ENCODE measurements around the gene CFAP298. TPM values are rescaled to one million over a fixed set of nuclear protein-coding genes. Genes with fewer than 3 reads are reported as not detected.

The CFAP298 gene
- total and polyA plus RNA-seq, 2 donors (not counting 1 experiment from before 2014, with no cell fraction given), result 22.0 to 29.2 TPM

DNA sequence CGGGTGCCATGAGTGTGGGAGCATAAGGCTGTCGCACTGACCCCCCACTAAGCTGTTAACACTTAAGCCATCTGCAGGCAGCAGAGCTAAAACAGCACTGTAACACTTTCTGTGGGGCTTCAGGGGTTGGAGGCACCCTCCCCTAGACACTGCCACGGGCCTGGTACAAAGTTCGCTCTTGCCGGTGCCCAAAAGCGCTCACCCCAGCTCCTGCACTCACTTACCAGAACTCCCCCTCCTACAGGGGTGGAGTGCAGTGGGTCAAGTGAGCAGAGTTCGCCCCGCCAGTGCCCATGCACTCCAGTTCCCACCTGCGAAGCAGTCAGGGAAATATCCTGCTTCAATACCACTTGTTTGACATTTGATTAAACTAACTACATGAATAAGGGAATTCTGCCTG lies 46.3 kb upstream of the CFAP298 start:
- WGBS (ENCODE audit: insufficient coverage), result 93% methylated on average over 3 of the region's 9 CpGs
- Mint-ChIP-seq H3K4me3 (no peak overlapping the region), H3K27ac (no peak overlapping the region), H3K27me3 (no peaks in the 10 kb centered on the region), H3K4me1 (no peaks in the 10 kb centered on the region), H3K9me3 (ENCODE audit: insufficient read depth) (peaks cover 10% of the 10 kb centered on the region)
- no peak overlapping the region for H3K27ac ChIP-seq (ENCODE audit: low read length in 2 of 2)
- intact Hi-C loops (cut with micrococcal nuclease), result no loop called here
- H4K20me1 ChIP-seq (ENCODE audit: control insufficient read depth, insufficient read depth, low read length, poor library complexity, severe bottlenecking), result no peaks in the 10 kb centered on the region
- no peak overlapping the region for H2AFZ ChIP-seq (ENCODE audit: insufficient read depth, low read depth, low read length, poor library complexity, severe bottlenecking)
- no peak for DNase-seq
- no peaks in the 10 kb centered on the region for H3K79me2 ChIP-seq (ENCODE audit: control insufficient read depth, insufficient read depth, low read length)
- H3K4me1 ChIP-seq (ENCODE audit: control insufficient read depth in 2 of 2, insufficient read depth in 2 of 2, low read length in 2 of 2), result no peaks in the 10 kb centered on the region
- H3K9ac ChIP-seq (ENCODE audit: low read length), result no peak overlapping the region
- H3K27me3 ChIP-seq (replicated peaks in 1 of 4; ENCODE audit: control extremely low read depth in 1 of 4, control insufficient read depth in 3 of 4, insufficient read depth in 4 of 4, low read length in 3 of 4), result no peaks in the 10 kb centered on the region
- ATAC-seq (ENCODE audit: low read depth), result no peak
- no peak overlapping the region for H3K4me3 ChIP-seq (ENCODE audit: control extremely low read depth in 1 of 5, extremely low read depth in 1 of 5, insufficient read depth in 1 of 5, low read depth in 2 of 5, low read length in 4 of 5)
- TF ChIP-seq, protein P1, sequence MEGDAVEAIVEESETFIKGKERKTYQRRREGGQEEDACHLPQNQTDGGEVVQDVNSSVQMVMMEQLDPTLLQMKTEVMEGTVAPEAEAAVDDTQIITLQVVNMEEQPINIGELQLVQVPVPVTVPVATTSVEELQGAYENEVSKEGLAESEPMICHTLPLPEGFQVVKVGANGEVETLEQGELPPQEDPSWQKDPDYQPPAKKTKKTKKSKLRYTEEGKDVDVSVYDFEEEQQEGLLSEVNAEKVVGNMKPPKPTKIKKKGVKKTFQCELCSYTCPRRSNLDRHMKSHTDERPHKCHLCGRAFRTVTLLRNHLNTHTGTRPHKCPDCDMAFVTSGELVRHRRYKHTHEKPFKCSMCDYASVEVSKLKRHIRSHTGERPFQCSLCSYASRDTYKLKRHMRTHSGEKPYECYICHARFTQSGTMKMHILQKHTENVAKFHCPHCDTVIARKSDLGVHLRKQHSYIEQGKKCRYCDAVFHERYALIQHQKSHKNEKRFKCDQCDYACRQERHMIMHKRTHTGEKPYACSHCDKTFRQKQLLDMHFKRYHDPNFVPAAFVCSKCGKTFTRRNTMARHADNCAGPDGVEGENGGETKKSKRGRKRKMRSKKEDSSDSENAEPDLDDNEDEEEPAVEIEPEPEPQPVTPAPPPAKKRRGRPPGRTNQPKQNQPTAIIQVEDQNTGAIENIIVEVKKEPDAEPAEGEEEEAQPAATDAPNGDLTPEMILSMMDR (IDR thresholded peaks at IDR 0.05), result no peak
- TF ChIP-seq EZH2 (IDR thresholded peaks at IDR 0.05; ENCODE audit: borderline replicate concordance, insufficient read depth, low read depth, low read length, poor library complexity, severe bottlenecking), result no peak
- ChIA-PET POLR2A (no interaction called here), CTCF (interaction anchor here (3.8 kb wide), 1 partner anchor 168 kb away, joined by 24 read pairs; no protein-coding TSS in a partner anchor)
- H3K36me3 ChIP-seq (replicated peaks in 1 of 2; ENCODE audit: control extremely low read depth in 1 of 2, control insufficient read depth in 1 of 2, extremely low read depth in 1 of 2, insufficient read depth in 2 of 2, low read length in 1 of 2), result peaks cover 6 to 8% of the 10 kb centered on the region in 2 experiments
- no peak overlapping the region for H3K4me2 ChIP-seq (replicated peaks; ENCODE audit: low read depth, low read length, poor library complexity, severe bottlenecking)
- peaks cover 0 to 27% (median 3%) of the 10 kb centered on the region in 3 donors for H3K9me3 ChIP-seq (ENCODE audit: control extremely low read depth in 1 of 3, control insufficient read depth in 2 of 3, insufficient read depth in 1 of 3, low read length in 2 of 3)

DNA sequence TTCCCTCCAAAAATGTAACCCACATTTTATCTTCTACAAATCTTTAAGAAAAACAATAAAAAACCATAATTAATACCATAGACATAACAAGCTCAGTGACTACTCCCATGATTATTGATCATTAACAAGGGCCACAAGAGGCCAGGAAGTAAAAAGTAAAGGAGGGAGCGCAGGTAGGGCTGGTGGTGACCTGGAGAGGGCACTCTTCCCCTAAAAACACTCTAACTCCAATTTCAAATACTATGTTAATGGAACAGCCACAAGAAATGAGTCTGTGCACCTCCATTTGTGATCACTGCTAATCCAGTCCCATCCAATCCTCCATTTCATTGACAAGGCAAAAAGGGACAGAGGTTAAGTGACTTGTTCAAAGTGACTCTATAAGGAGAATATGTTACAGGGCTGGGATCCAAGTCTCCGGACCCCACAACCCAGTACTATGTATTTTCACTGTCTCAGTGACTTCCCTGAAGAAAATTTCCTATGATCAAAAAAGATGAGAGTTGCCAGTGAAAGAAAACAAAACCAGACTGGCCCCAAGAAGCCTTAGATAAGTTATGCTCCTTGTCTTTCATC lies 41.2 kb upstream of the CFAP298 start:
- 86% methylated on average over 1 of the region's 2 CpGs for WGBS (ENCODE audit: insufficient coverage)
- ATAC-seq (ENCODE audit: low read depth) (peak; percentile 39), DNase-seq (peak; percentile 56)
- Histone ChIP-seq H3K79me2 (ENCODE audit: control insufficient read depth, insufficient read depth, low read length) (no peaks in the 10 kb centered on the region), H3K9ac (ENCODE audit: low read length) (no peak overlapping the region), H2AFZ (ENCODE audit: insufficient read depth, low read depth, low read length, poor library complexity, severe bottlenecking) (no peak overlapping the region), H3K4me3 (ENCODE audit: control extremely low read depth in 1 of 5, extremely low read depth in 1 of 5, insufficient read depth in 1 of 5, low read depth in 2 of 5, low read length in 4 of 5) (no peak overlapping the region), H3K9me3 (ENCODE audit: control extremely low read depth in 1 of 3, control insufficient read depth in 2 of 3, insufficient read depth in 1 of 3, low read length in 2 of 3) (peaks cover 0 to 6% (median 0%) of the 10 kb centered on the region in 3 donors), H3K4me1 (ENCODE audit: control insufficient read depth in 2 of 2, insufficient read depth in 2 of 2, low read length in 2 of 2) (no peaks in the 10 kb centered on the region), H3K4me2 (replicated peaks; ENCODE audit: low read depth, low read length, poor library complexity, severe bottlenecking) (no peak overlapping the region), H4K20me1 (ENCODE audit: control insufficient read depth, insufficient read depth, low read length, poor library complexity, severe bottlenecking) (no peaks in the 10 kb centered on the region), H3K36me3 (replicated peaks in 1 of 2; ENCODE audit: control extremely low read depth in 1 of 2, control insufficient read depth in 1 of 2, extremely low read depth in 1 of 2, insufficient read depth in 2 of 2, low read length in 1 of 2) (peaks cover 2 to 8% of the 10 kb centered on the region in 2 experiments), H3K27me3 (replicated peaks in 1 of 4; ENCODE audit: control extremely low read depth in 1 of 4, control insufficient read depth in 3 of 4, insufficient read depth in 4 of 4, low read length in 3 of 4) (no peaks in the 10 kb centered on the region), H3K27ac (ENCODE audit: low read length in 2 of 2) (no peak overlapping the region)
- Mint-ChIP-seq H3K27me3 (no peaks in the 10 kb centered on the region), H3K27ac (no peak overlapping the region), H3K4me1 (no peaks in the 10 kb centered on the region), H3K9me3 (ENCODE audit: insufficient read depth) (no peaks in the 10 kb centered on the region), H3K4me3 (no peak overlapping the region)
- ChIA-PET POLR2A (no interaction called here), CTCF (interaction anchor here (0.5 to 4.0 kb wide), 12 partner anchors 25 to 783 kb away, joined by 3 to 25 read pairs (median 3); no protein-coding TSS in a partner anchor)
- intact Hi-C loops (cut with micrococcal nuclease), result loop anchor here (5.0 kb wide), 1 partner anchor 794 kb away; no protein-coding TSS in a partner anchor
- TF ChIP-seq EZH2 (IDR thresholded peaks at IDR 0.05; ENCODE audit: borderline replicate concordance, insufficient read depth, low read depth, low read length, poor library complexity, severe bottlenecking), result no peak
- TF ChIP-seq, protein P1 (IDR thresholded peaks at IDR 0.05), result peak; percentile 75

Data from B cell (primary cell).